NCI-H526 (cell line): ENCODE results near the gene CTCFL.
A peak's percentile ranks its signal among the peaks of the same experiment; 100 is the strongest.
"Not testable (repeated sequence)": the region's sequence is repeated elsewhere in the genome, so short reads cannot be mapped to it uniquely, and the experiment has no call there.

Experiments used
- DNase-seq, 2 experiments: peaks; one replicate each; lab custom pipeline; 2025; lab: John Stamatoyannopoulos, UW

Gene CTCFL

GRCh38 chr20:57508831-57509230 is 16.1 kb downstream of the CTCFL start:
- DNase-seq, result no peak

GRCh38 chr20:57508381-57508780 is 16.6 kb downstream of the CTCFL start:
- peak; percentile 82 to 83 for DNase-seq

- DNase-seq, result no peak
These were observed 17.5 kb downstream of the CTCFL start for GRCh38 chr20:57507477-57507876.

- no peak for DNase-seq
These were observed 19.0 kb downstream of the CTCFL start for GRCh38 chr20:57505979-57506378.

- DNase-seq, result no peak
These were observed 20.5 kb downstream of the CTCFL start for GRCh38 chr20:57504411-57504810.

GRCh38 chr20:57503035-57503658 is 21.8 kb downstream of the CTCFL start:
- no peak for DNase-seq

- DNase-seq, result no peak
These were observed 22.6 kb downstream of the CTCFL start for GRCh38 chr20:57502336-57502700.

- peak in 1 of 2 experiments; percentile 75 for DNase-seq
These were observed 23.2 kb downstream of the CTCFL start for GRCh38 chr20:57501461-57502335.

- DNase-seq, result no peak
These were observed 24.0 kb downstream of the CTCFL start for GRCh38 chr20:57500962-57501361.

- no peak for DNase-seq
These were observed 24.7 kb downstream of the CTCFL start for GRCh38 chr20:57500235-57500634.

GRCh38 chr20:57499676-57500075 is 25.3 kb downstream of the CTCFL start:
- DNase-seq, result no peak

- DNase-seq, result peak; percentile 75 to 95
These were observed 26.2 kb downstream of the CTCFL start for GRCh38 chr20:57498425-57499400.

- no peak for DNase-seq
These were observed 28.3 kb downstream of the CTCFL start for GRCh38 chr20:57496592-57496991.

GRCh38 chr20:57495978-57496377 is 29.0 kb downstream of the CTCFL start:
- DNase-seq, result peak; percentile 91 to 95

- DNase-seq, result peak in 1 of 2 experiments; percentile 89
These were observed 31.8 kb downstream of the CTCFL start for GRCh38 chr20:57493091-57493615.

GRCh38 chr20:57491373-57491772 is 33.6 kb downstream of the CTCFL start:
- peak; percentile 97 to 98 for DNase-seq

- DNase-seq, result not testable (repeated sequence)
These were observed 36.7 kb downstream of the CTCFL start for GRCh38 chr20:57488277-57488676.

- DNase-seq, result no peak
These were observed 39.2 kb downstream of the CTCFL start for GRCh38 chr20:57485770-57486169.

GRCh38 chr20:57484772-57485171 is 40.2 kb downstream of the CTCFL start:
- no peak for DNase-seq

GRCh38 chr20:57483287-57484050 is 41.5 kb downstream of the CTCFL start:
- DNase-seq, result no peak

- DNase-seq, result no peak
These were observed 42.1 kb downstream of the CTCFL start for GRCh38 chr20:57482796-57483195.
